T-cell (primary cell): Measurements from ENCODE around the gene ASS1. TPM values are rescaled to one million over a fixed set of nuclear protein-coding genes. Genes with fewer than 3 reads are reported as not detected.

Source experiments
- ATAC-seq, 4 experiments: fragments of 200-7000 bp in 3 of 4; fragments of 150-1000 bp in 1 of 4; cut with Tn5 transposase; replicated peaks in 1 of 4; 1 replicate in 3 of 4; 2 replicates in 1 of 4; pipeline ENCODE4 v1.10.0; 2021; ENCODE audit warnings: moderate library complexity in 3 of 4, mild to moderate bottlenecking in 2 of 4, moderate number of reproducible peaks in 1 of 4
- CTCF ChIA-PET, 2 donors: fragments of 300-600 bp; sonication (Branson Sonifier 250); formaldehyde crosslinking; loops; one replicate each; lab custom pipeline; 2022; ENCODE audit warnings: antibody characterized with exemption in 2 of 2; lab: Charles Lee
- POLR2A ChIA-PET, 2 donors: fragments of 300-600 bp; sonication (Branson Sonifier 250); formaldehyde crosslinking; loops; one replicate each; lab custom pipeline; 2022; ENCODE audit warnings: antibody characterized with exemption in 2 of 2; lab: Charles Lee
- DNase-seq, 35 experiments: peaks; one replicate each; pipeline versions ENCODE4 v3.0.0 to v3.0.0-alpha.2; 2013 to 2023
- H3K27ac ChIP-seq: one replicate; pipeline ENCODE4 v1.5.1; 2013; ENCODE audit warnings: low read length
- H3K27me3 ChIP-seq, 2 experiments: replicated peaks in 1 of 2; 1 replicate in 1 of 2; 2 replicates in 1 of 2; pipeline versions ENCODE4 v1.6.1 to v1.7.0; 2013; ENCODE audit warnings: low read length in 1 of 2, mixed read lengths in 1 of 2; ENCODE audit not compliant: control insufficient read depth in 2 of 2, insufficient read depth in 2 of 2; ENCODE audit errors: extremely low read depth in 1 of 2
- H3K36me3 ChIP-seq, 2 donors: 1 replicate in 1 of 2; 2 replicates in 1 of 2; pipeline versions ENCODE4 v1.6.1 to v1.7.0; 2013; ENCODE audit warnings: low read length in 1 of 2; ENCODE audit not compliant: control insufficient read depth in 2 of 2, insufficient read depth in 1 of 2; ENCODE audit errors: extremely low read depth in 1 of 2
- H3K4me1 ChIP-seq, 2 experiments: 1 replicate in 1 of 2; 2 replicates in 1 of 2; pipeline versions ENCODE4 v1.6.1 to v1.7.0; 2013; ENCODE audit warnings: low read length in 2 of 2, mixed read lengths in 1 of 2; ENCODE audit not compliant: insufficient read depth in 2 of 2, control insufficient read depth in 1 of 2; ENCODE audit errors: extremely low read depth in 1 of 2
- H3K4me3 ChIP-seq, 2 donors: 1 replicate in 1 of 2; 2 replicates in 1 of 2; pipeline versions ENCODE4 v1.5.1 to v1.7.0; 2013; ENCODE audit warnings: mild to moderate bottlenecking in 2 of 2, low read length in 1 of 2, moderate library complexity in 1 of 2; ENCODE audit not compliant: control insufficient read depth in 1 of 2; ENCODE audit errors: extremely low read depth in 1 of 2
- H3K9me3 ChIP-seq: 2 replicates; pipeline ENCODE4 v1.7.0; 2013
- H3K27ac Mint-ChIP-seq, 2 donors: one replicate each; pipeline ENCODE4 v1.8.0; 2020 to 2021; ENCODE audit warnings: mild to moderate bottlenecking in 2 of 2, mixed read lengths in 2 of 2
- H3K27me3 Mint-ChIP-seq, 2 donors: one replicate each; pipeline ENCODE4 v1.8.0; 2021 to 2022; ENCODE audit warnings: mixed read lengths in 2 of 2
- H3K36me3 Mint-ChIP-seq: one replicate; pipeline ENCODE4 v1.8.0; 2021; ENCODE audit warnings: mixed read lengths
- H3K4me1 Mint-ChIP-seq, 3 donors: one replicate each; pipeline ENCODE4 v1.8.0; 2020 to 2022; ENCODE audit warnings: mixed read lengths in 3 of 3, mild to moderate bottlenecking in 1 of 3
- H3K4me3 Mint-ChIP-seq, 3 donors: one replicate each; pipeline ENCODE4 v1.8.0; 2020 to 2022; ENCODE audit warnings: mild to moderate bottlenecking in 3 of 3, mixed read lengths in 3 of 3, moderate library complexity in 3 of 3
- H3K9me3 Mint-ChIP-seq, 3 donors: one replicate each; pipeline ENCODE4 v1.8.0; 2020 to 2022; ENCODE audit warnings: mixed read lengths in 3 of 3
- WGBS: methylation state at CpG from one replicate; pipeline ENCODE4 v1.1.5; 2013; ENCODE audit warnings: missing lambda C conversion rate; ENCODE audit not compliant: insufficient coverage; 5-methylcytosine and 5-hydroxymethylcytosine counted together
- total RNA-seq, 35 experiments: library from RNA in 6 of 35; stranded (reverse) in 6 of 35; fragments of 120-200 nt in 1 of 35; gene quantifications; one replicate each; pipeline versions ENCODE4 v1.2.1 to v1.2.4 and lab custom pipeline; 2013 to 2026

ASS1 gene
- total RNA-seq, 5 donors from 2014 or later (not counting 1 experiment from before 2014, with no cell fraction given), result 0.92 to 2.1 (median 1.2) TPM; not detected in 2

DNA sequence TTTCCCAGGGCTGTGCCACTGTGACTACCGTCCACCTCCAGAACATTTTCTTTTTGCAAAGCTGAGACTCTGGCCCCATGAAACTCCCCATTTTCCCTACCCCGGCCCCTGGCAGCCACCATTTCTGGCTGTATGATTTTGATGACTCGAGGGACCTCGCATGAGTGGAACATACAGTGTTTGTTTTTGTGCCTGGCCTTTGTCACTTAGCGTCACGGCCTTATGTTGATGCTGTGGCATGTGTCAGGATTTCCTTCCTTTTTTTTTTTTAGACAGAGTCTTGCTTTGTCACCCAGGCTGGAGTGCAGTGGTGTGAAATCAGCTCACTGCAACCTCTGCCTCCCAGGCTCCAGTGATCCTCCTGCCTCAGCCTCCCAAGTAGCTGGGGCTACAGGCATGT lies 42.7 kb downstream of the ASS1 start:
- no peaks in the 10 kb centered on the region for H3K4me1 ChIP-seq
- H3K9me3 ChIP-seq, result no peaks in the 10 kb centered on the region
- H3K9me3 Mint-ChIP-seq, result no peaks in the 10 kb centered on the region
- H3K4me1 Mint-ChIP-seq, result no peaks in the 10 kb centered on the region
- no peak for ATAC-seq
- H3K36me3 ChIP-seq, result no peaks in the 10 kb centered on the region
- no peak for DNase-seq
- H3K27me3 Mint-ChIP-seq, result peaks cover 24 to 27% of the 10 kb centered on the region in 2 donors
- no peak overlapping the region for H3K4me3 Mint-ChIP-seq
- ChIA-PET POLR2A (no interaction called here), CTCF (no interaction called here)
- WGBS, result 33% methylated on average over 3 of the region's 6 CpGs
- no peak overlapping the region for H3K27ac ChIP-seq
- H3K4me3 ChIP-seq, result no peak overlapping the region
- H3K36me3 Mint-ChIP-seq, result no peaks in the 10 kb centered on the region
- no peak overlapping the region for H3K27ac Mint-ChIP-seq
- H3K27me3 ChIP-seq, result peaks cover 0 to 55% of the 10 kb centered on the region in 2 experiments

DNA sequence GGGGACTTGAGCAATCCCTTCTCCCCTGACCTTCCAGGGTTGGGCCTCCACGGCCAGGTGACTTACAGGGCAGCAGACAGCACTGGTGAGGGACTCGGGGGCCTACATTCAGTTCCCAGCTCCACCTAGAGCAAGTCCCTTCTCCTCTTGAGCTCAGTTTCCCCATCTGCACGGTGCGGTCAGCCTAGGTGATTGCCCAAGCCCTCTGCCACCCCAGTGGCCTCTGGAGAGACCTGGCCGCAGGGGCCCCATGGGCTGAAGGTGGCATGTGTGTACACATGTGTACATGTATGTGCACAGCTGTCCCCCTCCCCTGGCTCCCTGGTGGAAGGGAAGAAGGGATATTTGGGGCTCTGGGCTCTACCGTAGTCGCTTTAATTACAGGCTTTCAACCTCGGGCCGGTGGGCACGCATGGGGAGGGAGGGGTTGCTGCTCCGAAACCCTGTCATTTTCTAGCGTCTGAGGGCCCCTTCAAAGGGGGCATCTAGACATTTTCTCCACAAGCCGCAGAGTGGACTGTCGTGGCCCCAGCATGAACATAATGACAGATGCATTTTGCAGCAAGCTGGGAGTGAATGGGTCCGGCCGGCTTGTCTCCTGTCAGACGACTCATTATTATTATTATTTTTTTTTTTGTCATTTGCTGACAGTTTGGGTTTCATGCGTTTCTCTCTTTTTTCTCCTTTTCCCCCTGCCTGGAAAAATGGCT lies 44.0 kb downstream of the ASS1 start:
- ATAC-seq (no peak), DNase-seq (no peak)
- Histone ChIP-seq H3K36me3 (no peaks in the 10 kb centered on the region), H3K27me3 (peaks cover 0 to 58% of the 10 kb centered on the region in 2 experiments), H3K9me3 (no peaks in the 10 kb centered on the region), H3K27ac (no peak overlapping the region), H3K4me3 (no peak overlapping the region), H3K4me1 (no peaks in the 10 kb centered on the region)
- Mint-ChIP-seq H3K4me3 (no peak overlapping the region), H3K4me1 (no peaks in the 10 kb centered on the region), H3K27ac (no peak overlapping the region), H3K27me3 (peaks cover 12 to 21% of the 10 kb centered on the region in 2 donors), H3K9me3 (no peaks in the 10 kb centered on the region), H3K36me3 (no peaks in the 10 kb centered on the region)
- 84% methylated on average over 11 of the region's 18 CpGs for WGBS
- ChIA-PET CTCF (no interaction called here), POLR2A (no interaction called here)

DNA sequence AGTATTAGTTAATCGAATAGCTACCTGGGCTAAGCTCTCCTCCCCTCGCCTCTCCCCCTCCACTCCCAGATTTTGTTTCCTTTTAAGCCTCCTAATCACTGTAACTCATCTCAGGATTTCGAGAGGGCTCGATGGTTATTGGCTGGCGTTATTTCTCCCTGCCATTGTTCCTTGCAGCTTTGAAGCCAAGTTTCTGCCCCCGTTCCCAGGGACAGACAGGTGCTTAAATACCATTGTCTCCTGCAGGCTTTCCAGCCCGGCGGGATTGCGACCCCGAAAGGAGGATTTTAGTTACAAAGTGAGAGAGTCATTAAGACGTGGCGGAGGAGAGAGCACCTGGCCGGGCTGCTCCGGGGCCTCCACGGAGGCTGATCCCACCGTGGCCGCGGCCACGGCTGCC lies 46.2 kb downstream of the ASS1 start:
- Histone ChIP-seq H3K4me1 (no peaks in the 10 kb centered on the region), H3K27me3 (peaks cover 0 to 59% of the 10 kb centered on the region in 2 experiments), H3K4me3 (no peak overlapping the region), H3K36me3 (no peaks in the 10 kb centered on the region), H3K27ac (no peak overlapping the region), H3K9me3 (no peaks in the 10 kb centered on the region)
- POLR2A ChIA-PET, result no interaction called here
- H3K27me3 Mint-ChIP-seq, result peaks cover 10 to 19% of the 10 kb centered on the region in 2 donors
- H3K4me3 Mint-ChIP-seq, result no peak overlapping the region
- ATAC-seq, result no peak
- 85% methylated on average over 17 of the region's 19 CpGs for WGBS
- peaks cover 0 to 4% (median 4%) of the 10 kb centered on the region in 3 donors for H3K9me3 Mint-ChIP-seq
- H3K27ac Mint-ChIP-seq, result no peak overlapping the region
- no peak for DNase-seq
- CTCF ChIA-PET, result no interaction called here
- H3K36me3 Mint-ChIP-seq, result no peaks in the 10 kb centered on the region
- H3K4me1 Mint-ChIP-seq, result no peaks in the 10 kb centered on the region

DNA sequence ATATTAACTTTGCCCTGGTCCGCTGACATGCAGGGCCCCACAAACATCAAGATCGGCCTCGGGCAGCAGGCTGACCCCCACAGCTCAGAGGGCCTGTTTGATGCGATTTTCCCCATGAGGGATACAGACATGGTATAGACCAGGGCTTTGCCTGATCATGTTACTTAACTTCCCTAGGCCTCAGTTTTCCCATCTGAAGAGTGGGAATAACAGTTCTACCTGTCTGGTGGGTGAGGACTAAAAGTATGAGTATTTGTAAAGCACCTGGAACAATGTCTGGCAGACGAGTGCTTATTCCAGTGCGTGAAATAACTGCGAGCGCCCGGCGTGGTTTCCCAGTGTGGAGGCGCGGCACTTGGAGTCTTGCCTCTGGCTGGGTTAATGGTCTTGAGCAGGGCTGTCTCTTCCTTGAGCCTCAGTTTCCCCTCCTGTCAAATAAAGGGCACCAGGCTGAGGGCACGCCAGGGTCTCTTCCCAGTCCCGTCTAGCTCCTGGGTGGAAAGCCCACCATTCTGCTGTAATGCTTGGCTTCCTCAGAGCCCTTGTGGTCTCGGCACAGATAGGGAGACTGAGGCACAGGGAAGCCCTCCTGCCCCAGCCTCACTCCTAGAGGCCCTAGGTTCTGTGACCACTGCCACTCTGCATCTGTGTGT lies 47.2 kb downstream of the ASS1 start:
- H3K4me3 Mint-ChIP-seq, result no peak overlapping the region
- POLR2A ChIA-PET, result interaction anchor here in 1 of 2 donors (0.7 kb wide), 1 partner anchor 240 kb away, joined by 3 read pairs; no protein-coding TSS in a partner anchor
- H3K9me3 Mint-ChIP-seq, result peaks cover 0 to 4% (median 4%) of the 10 kb centered on the region in 3 donors
- no peaks in the 10 kb centered on the region for H3K4me1 Mint-ChIP-seq
- no peaks in the 10 kb centered on the region for H3K4me1 ChIP-seq
- no peak for DNase-seq
- peaks cover 10 to 18% of the 10 kb centered on the region in 2 donors for H3K27me3 Mint-ChIP-seq
- no peaks in the 10 kb centered on the region for H3K36me3 Mint-ChIP-seq
- no peaks in the 10 kb centered on the region for H3K9me3 ChIP-seq
- peaks cover 0 to 52% of the 10 kb centered on the region in 2 experiments for H3K27me3 ChIP-seq
- 79% methylated on average over 4 of the region's 15 CpGs for WGBS
- H3K4me3 ChIP-seq, result no peak overlapping the region
- CTCF ChIA-PET, result interaction anchor here in 1 of 2 donors (0.5 kb wide), 1 partner anchor 1584 kb away, joined by 3 read pairs; no protein-coding TSS in a partner anchor
- H3K27ac ChIP-seq, result no peak overlapping the region
- no peak for ATAC-seq
- H3K36me3 ChIP-seq, result no peaks in the 10 kb centered on the region
- H3K27ac Mint-ChIP-seq, result no peak overlapping the region

DNA sequence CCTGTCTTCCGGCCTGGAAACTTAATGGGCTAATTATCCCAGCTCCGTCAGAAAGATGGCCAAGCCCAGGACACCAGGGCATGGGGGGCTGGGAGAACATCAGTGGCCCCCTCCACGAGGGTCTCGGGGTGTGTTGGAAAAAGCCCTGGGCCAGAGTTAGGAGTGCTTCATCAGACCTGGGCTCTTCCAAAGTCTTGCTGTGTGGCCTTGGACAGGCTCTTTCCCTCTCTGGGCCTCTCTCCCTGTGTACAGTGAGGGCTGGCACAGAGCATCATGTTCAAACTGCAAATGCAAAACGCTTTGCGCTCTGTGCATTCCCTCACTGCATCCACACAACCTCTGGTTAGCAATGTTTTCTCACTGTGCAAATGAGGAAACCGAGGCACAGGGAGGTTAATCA lies 48.3 kb downstream of the ASS1 start:
- Mint-ChIP-seq H3K36me3 (no peaks in the 10 kb centered on the region), H3K4me1 (no peaks in the 10 kb centered on the region), H3K4me3 (no peak overlapping the region), H3K27ac (no peak overlapping the region), H3K9me3 (peaks cover 0 to 4% (median 4%) of the 10 kb centered on the region in 3 donors), H3K27me3 (peaks cover 9 to 20% of the 10 kb centered on the region in 2 donors)
- CTCF ChIA-PET, result no interaction called here
- Histone ChIP-seq H3K36me3 (no peaks in the 10 kb centered on the region), H3K4me3 (no peak overlapping the region), H3K27ac (no peak overlapping the region), H3K9me3 (no peaks in the 10 kb centered on the region), H3K4me1 (no peaks in the 10 kb centered on the region), H3K27me3 (peaks cover 0 to 52% of the 10 kb centered on the region in 2 experiments)
- no peak for ATAC-seq
- POLR2A ChIA-PET, result interaction anchor here in 1 of 2 donors (0.7 kb wide), 1 partner anchor 239 kb away, joined by 3 read pairs; no protein-coding TSS in a partner anchor
- 78% methylated on average over 7 of the region's 7 CpGs for WGBS
- no peak for DNase-seq

DNA sequence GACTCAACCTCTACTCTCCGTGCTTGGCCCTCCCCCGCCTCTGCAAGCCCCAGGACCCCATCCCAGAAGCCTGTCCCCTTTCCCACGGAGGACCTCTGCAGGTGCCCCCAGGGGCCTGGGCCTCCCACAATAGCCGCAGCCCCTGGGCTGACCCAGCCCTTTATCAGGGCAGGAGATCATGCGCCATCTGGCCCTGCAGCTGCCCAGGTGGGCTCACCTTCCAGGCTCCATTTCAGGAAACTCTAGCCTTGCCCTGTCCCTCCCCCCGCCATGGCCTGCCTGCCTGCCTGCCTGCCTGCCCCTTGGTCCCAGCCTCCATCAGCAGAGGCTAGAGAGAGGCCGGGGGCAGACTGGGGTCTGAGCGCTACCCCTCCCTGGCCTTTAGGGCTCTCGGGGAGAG lies 48.7 kb downstream of the ASS1 start:
- Mint-ChIP-seq H3K27ac (no peak overlapping the region), H3K36me3 (no peaks in the 10 kb centered on the region), H3K4me3 (no peak overlapping the region), H3K4me1 (no peaks in the 10 kb centered on the region), H3K27me3 (peaks cover 6 to 20% of the 10 kb centered on the region in 2 donors), H3K9me3 (peaks cover 0 to 4% (median 4%) of the 10 kb centered on the region in 3 donors)
- Histone ChIP-seq H3K36me3 (no peaks in the 10 kb centered on the region), H3K4me1 (no peaks in the 10 kb centered on the region), H3K4me3 (no peak overlapping the region), H3K27me3 (peaks cover 0 to 56% of the 10 kb centered on the region in 2 experiments), H3K27ac (no peak overlapping the region), H3K9me3 (no peaks in the 10 kb centered on the region)
- ChIA-PET POLR2A (no interaction called here), CTCF (no interaction called here)
- DNase-seq (no peak), ATAC-seq (no peak)
- WGBS, result 64% methylated on average over 6 of the region's 9 CpGs
